Measurements from ENCODE around the gene ENPP7. TPM values are rescaled to one million over a fixed set of nuclear protein-coding genes. Genes with fewer than 3 reads are reported as not detected.

Gene ENPP7
- total RNA-seq, 6 experiments from 2014 or later: not detected

DNA sequence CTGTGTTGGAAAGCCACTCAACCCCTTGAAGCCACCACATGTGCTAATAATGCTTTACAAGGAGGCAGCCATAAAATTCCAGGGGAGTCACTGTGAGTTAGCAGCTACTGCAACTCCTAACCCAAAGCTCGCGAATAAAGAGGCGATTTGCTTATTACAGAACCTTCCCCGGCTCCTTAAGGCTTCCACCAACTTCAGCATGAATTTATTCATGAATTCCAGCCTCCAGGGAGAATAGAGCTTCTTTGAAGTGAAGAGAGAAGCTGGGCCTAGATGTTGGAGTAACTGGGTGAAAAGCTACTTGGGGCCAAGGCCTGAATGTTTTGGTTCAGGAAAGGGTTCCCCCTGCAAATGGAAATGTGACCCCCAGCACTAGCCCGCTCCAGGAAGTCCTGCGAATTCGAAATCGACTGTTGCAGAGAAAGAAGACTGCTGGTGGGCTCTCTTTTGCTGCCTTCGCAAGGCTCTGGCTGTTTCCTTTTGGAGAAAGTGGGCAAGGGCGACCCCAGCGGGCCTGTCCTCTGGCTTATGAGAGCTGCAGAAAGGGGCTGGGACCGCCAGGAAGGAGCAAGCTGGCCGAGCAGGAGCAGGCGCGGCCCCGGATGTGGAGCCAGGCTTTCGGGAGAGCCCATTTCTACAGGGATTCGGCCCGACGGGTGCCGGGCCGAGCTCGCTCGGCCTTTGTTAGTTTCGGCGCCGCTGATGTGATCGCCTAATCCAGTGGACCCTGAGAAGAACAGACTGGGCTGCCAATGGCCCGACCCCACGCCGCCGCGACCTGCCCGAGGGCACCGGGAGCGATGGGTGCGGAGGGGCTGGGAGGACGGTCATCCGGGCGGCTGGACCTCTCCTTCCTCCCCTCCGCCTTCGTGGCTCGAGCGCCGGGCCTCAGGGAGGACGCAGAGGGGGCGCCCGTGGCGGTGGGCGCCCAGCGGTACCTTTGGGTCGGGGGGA lies 58.5 kb downstream of the ENPP7 start:
- no peak overlapping the region for H3K4me3 Mint-ChIP-seq
- TF ChIP-seq, protein P1, sequence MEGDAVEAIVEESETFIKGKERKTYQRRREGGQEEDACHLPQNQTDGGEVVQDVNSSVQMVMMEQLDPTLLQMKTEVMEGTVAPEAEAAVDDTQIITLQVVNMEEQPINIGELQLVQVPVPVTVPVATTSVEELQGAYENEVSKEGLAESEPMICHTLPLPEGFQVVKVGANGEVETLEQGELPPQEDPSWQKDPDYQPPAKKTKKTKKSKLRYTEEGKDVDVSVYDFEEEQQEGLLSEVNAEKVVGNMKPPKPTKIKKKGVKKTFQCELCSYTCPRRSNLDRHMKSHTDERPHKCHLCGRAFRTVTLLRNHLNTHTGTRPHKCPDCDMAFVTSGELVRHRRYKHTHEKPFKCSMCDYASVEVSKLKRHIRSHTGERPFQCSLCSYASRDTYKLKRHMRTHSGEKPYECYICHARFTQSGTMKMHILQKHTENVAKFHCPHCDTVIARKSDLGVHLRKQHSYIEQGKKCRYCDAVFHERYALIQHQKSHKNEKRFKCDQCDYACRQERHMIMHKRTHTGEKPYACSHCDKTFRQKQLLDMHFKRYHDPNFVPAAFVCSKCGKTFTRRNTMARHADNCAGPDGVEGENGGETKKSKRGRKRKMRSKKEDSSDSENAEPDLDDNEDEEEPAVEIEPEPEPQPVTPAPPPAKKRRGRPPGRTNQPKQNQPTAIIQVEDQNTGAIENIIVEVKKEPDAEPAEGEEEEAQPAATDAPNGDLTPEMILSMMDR (IDR thresholded peaks at IDR 0.05): no peak
- H3K36me3 Mint-ChIP-seq (ENCODE audit: low read depth): no peaks in the 10 kb centered on the region
- no peak for DNase-seq
- no peaks in the 10 kb centered on the region for H3K9me3 Mint-ChIP-seq
- peaks cover 23% of the 10 kb centered on the region for H3K27me3 Mint-ChIP-seq (ENCODE audit: insufficient read depth)
- H3K27ac Mint-ChIP-seq: no peak overlapping the region
- H3K4me1 Mint-ChIP-seq (ENCODE audit: low read depth): peaks cover 13% of the 10 kb centered on the region

DNA sequence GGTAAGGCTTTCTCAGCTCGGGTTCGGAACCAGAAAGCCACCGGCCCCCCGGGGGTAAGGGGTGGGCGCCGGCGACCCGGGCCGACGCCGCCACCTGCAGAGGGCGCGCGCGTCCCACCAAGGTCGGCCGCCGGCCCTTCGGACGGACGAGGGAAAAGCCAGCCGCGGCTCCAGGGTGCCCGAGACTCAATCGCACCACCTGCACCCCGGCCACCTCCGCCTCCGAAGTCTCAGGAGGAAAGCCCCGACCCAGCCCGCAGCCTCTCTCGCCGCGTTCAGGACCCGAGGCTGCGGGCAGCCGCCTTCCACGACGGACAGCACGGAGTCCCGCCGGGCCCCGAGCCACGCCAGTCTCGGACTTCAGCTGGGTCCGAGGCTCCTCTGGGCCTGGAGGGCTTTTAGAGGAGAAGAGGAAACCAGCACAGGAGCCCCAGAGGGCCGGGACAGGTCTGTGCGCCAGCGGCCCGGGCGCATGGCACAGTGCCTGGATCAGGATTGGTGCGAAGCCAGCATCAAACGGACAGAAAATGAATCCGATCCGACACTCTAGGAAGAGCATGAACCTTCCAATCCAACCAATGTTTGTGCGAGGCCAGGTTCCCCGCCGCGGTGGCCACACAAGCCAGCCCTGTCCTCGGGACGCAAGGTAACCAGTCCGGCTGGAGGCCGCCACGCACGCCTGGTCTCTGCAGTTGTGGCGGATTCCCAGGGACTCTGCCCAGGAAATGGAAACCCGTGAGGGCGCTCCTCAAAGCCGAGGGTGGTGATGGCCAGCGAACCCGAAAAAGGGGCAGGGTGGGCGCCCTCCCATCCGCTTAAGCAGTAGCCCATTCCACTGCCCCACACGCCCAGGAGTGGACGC lies 59.4 kb downstream of the ENPP7 start:
- Mint-ChIP-seq H3K36me3 (ENCODE audit: low read depth) (no peaks in the 10 kb centered on the region), H3K4me3 (no peak overlapping the region), H3K27me3 (ENCODE audit: insufficient read depth) (peaks cover 22% of the 10 kb centered on the region), H3K4me1 (ENCODE audit: low read depth) (peaks cover 13% of the 10 kb centered on the region), H3K9me3 (no peaks in the 10 kb centered on the region), H3K27ac (no peak overlapping the region)
- no peak for DNase-seq
- TF ChIP-seq, protein P1 (IDR thresholded peaks at IDR 0.05): peak; percentile 85

DNA sequence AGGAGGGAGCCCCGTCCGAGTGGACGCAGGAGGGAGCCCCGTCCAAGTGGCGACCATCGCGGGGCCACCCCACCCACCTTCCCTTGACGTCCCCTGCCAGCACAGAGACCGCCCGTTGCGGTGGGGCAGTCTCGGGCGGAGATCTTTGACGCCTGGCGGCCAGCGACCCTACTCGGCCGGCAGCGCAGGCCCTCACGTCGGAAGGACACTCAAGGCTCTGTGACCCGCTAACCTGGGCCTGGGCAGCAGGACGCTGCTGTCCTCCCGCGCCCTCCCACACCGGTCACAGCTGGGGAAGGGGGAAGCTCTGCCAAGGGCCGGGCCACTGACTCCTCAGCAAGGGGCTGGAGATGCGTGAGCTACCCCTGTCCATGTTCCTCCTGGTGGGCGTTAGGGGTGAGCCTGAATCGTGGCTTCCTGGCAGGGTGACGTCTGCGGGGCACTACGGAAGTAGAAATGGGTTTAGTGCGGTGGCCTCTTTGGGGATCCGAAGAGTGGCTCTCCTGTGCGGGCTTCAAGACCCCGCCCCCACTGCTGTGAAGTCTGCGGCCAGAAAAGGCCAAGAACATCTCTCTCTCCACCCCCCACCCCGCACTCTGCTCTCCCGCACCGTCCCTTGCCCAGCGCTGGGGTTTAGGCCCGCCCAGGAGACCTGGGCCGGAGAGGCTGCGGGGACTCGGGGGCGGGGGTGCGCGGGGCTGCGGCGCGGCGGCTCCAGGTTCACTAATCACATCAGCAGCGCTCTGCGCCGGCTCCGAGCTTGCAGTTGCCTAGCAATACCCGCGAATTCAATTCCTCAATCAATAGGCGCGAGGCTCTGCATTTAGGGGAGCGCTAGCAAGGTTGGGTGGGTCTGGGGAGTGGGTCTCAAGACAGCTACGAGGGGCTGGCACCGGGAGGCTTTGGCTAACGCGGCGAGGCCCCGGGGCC lies 60.3 kb downstream of the ENPP7 start:
- Mint-ChIP-seq H3K36me3 (ENCODE audit: low read depth) (no peaks in the 10 kb centered on the region), H3K27ac (no peak overlapping the region), H3K27me3 (ENCODE audit: insufficient read depth) (peaks cover 20% of the 10 kb centered on the region), H3K9me3 (no peaks in the 10 kb centered on the region), H3K4me1 (ENCODE audit: low read depth) (peaks cover 17% of the 10 kb centered on the region), H3K4me3 (no peak overlapping the region)
- TF ChIP-seq, protein P1 (IDR thresholded peaks at IDR 0.05): no peak
- DNase-seq: no peak

DNA sequence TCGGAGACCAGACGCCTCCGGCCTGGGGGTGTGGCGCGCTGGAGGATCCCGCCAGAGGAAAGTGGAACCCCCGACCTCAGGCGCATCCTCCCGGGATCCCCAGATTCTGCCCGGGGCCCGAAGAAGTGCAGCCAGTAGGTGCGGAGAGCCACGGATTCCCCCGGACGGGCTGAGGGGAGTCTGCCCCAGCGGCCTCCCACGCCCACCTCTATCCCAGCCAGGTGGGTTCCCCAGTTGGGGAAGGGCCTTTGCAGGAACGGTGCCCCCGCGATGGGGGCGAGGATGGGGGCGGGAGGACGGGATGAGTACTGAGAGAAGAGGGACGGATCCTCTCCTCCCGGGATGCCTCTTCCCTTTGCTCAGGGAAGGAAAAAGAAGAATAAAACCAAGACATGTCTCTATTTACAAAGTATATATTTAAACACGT lies 61.0 kb downstream of the ENPP7 start:
- no peak for DNase-seq
- no peak overlapping the region for H3K27ac Mint-ChIP-seq
- H3K36me3 Mint-ChIP-seq (ENCODE audit: low read depth): no peaks in the 10 kb centered on the region
- TF ChIP-seq, protein P1 (IDR thresholded peaks at IDR 0.05): no peak
- H3K4me1 Mint-ChIP-seq (ENCODE audit: low read depth): peaks cover 21% of the 10 kb centered on the region
- H3K4me3 Mint-ChIP-seq: peak overlapping the region; percentile 83; the same call in 1 of the 2 replicates
- no peaks in the 10 kb centered on the region for H3K9me3 Mint-ChIP-seq
- H3K27me3 Mint-ChIP-seq (ENCODE audit: insufficient read depth): peaks cover 20% of the 10 kb centered on the region

Small RNAs within 50 kb of the gene (microRNA-seq; reads per million reads assigned to microRNA genes)
- not detected for gene MIR4739

Other genes starting within 250 kb of the ENPP7 start
- gene RBFOX3, start 119.9 kb upstream of the ENPP7 start, total RNA-seq (2021; fragmentation: NEBNext Ultra II Directional; extraction: Animal tissue kit (Norgen Biotek cat#: 25700)): not detected
- 1 to 10 TPM in 5 of 6 experiments, under 1 TPM in 1; 0.75 to 2.0 (median 1.4) TPM for gene CBX2, start 47.2 kb downstream of the ENPP7 start, total RNA-seq (2021; fragmentation: NEBNext Ultra II Directional; extraction: Animal tissue kit (Norgen Biotek cat#: 25700))
- gene CBX8, start 66.1 kb downstream of the ENPP7 start, total RNA-seq (2021; fragmentation: NEBNext Ultra II Directional; extraction: Animal tissue kit (Norgen Biotek cat#: 25700)): 10 to 100 TPM in 1 of 6 experiments, 1 to 10 TPM in 5; 6.0 to 10.6 (median 8.1) TPM
- gene CBX4, start 108.5 kb downstream of the ENPP7 start, total RNA-seq (2021; fragmentation: NEBNext Ultra II Directional; extraction: Animal tissue kit (Norgen Biotek cat#: 25700)): 10 to 100 TPM; 18.2 to 20.2 (median 19.3) TPM

Data from HFFc6 (cell line).